ENCODE measurements around the gene GPRC5D. TPM values are rescaled to one million over a fixed set of nuclear protein-coding genes. Genes with fewer than 3 reads are reported as not detected.

GPRC5D gene
- total and polyA plus RNA-seq, 12 donors: 0.04 TPM; not detected in 11

DNA sequence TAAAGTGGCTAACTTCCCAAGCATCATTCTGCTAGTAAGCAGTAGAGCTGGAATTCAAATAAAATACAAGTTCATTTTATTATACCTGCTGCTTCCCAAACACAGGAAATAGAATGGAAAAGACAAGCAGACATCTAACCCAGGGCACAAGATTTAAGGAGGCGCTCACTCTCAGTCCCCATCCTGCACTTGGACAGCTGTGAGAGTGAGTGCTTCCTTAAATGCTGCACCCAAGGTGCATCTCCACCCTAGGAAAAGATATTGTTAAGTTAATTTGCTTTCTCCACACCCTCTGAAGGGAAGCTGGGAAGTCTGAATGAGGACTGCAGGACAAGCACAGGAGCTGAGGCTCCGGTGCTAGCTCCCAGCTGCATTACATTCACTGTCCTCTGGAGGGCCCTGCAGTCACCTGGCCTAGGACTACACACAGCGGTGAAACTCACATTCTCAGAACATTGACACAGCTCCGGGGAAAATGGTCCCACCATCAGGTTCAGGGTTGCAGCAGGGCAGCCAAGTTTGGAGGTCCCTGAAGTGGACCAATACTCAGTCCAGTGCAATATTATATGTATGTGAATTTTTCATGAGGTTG is 33.9 kb upstream of the GPRC5D start:
- Histone ChIP-seq H3K4me3 (no peak overlapping the region), H3K27me3 (no peaks in the 10 kb centered on the region), H3K36me3 (peaks cover 0 to 78% (median 30%) of the 10 kb centered on the region in 9 donors), H3K27ac (no peak overlapping the region), H3K4me1 (peaks cover 0 to 5% (median 0%) of the 10 kb centered on the region in 9 donors), H3K9me3 (no peaks in the 10 kb centered on the region)
- 83 to 91% methylated on average over 4 of the region's 4 CpGs for WGBS, 2 donors
- intact Hi-C loops (cut with DNase I): loop anchor here in 7 of 10 donors (5.0 to 10.0 kb wide), 7 partner anchors 69 to 249 kb away; partner anchors contain the start of gene APOLD1 (in 1 of the 7)
- DNase-seq (no peak), ATAC-seq (peak in 3 of 8 donors; percentile 14 to 51 (median 24))
- TF ChIP-seq, protein P1, sequence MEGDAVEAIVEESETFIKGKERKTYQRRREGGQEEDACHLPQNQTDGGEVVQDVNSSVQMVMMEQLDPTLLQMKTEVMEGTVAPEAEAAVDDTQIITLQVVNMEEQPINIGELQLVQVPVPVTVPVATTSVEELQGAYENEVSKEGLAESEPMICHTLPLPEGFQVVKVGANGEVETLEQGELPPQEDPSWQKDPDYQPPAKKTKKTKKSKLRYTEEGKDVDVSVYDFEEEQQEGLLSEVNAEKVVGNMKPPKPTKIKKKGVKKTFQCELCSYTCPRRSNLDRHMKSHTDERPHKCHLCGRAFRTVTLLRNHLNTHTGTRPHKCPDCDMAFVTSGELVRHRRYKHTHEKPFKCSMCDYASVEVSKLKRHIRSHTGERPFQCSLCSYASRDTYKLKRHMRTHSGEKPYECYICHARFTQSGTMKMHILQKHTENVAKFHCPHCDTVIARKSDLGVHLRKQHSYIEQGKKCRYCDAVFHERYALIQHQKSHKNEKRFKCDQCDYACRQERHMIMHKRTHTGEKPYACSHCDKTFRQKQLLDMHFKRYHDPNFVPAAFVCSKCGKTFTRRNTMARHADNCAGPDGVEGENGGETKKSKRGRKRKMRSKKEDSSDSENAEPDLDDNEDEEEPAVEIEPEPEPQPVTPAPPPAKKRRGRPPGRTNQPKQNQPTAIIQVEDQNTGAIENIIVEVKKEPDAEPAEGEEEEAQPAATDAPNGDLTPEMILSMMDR (IDR thresholded peaks at IDR 0.05): peak in 7 of 9 donors; percentile 30 to 54 (median 37)

DNA sequence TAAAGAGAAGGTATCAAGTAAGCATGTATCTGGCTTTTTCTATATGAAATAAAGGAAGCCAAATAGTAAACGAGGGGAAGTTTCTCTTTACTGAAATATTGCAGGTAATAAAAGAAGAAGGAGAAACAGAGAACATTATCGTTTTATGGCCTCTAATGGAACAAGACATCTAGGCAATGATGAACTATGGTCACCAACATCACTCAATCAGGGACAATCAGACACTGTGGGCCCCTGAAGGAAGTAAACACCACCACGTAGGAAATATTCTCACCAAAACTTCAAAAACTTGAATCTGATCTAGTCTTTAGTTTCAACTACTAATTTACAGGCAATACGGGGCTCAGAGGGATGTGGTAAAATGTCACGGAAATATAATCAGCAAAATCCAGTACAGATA is 32.2 kb upstream of the GPRC5D start:
- Histone ChIP-seq H3K4me3 (no peak overlapping the region), H3K9me3 (no peaks in the 10 kb centered on the region), H3K36me3 (peaks cover 0 to 90% (median 29%) of the 10 kb centered on the region in 9 donors), H3K27ac (no peak overlapping the region), H3K27me3 (no peaks in the 10 kb centered on the region), H3K4me1 (peaks cover 0 to 13% (median 3%) of the 10 kb centered on the region in 9 donors)
- intact Hi-C loops (cut with DNase I): loop anchor here in 9 of 10 donors (5.0 to 10.0 kb wide), 8 partner anchors 67 to 251 kb away; partner anchors contain the start of gene APOLD1 (in 2 of the 9)
- DNase-seq (no peak), ATAC-seq (no peak)
- 88 to 97% methylated on average over 5 of the region's 5 CpGs for WGBS, 2 donors
- TF ChIP-seq, protein P1 (IDR thresholded peaks at IDR 0.05): no peak

DNA sequence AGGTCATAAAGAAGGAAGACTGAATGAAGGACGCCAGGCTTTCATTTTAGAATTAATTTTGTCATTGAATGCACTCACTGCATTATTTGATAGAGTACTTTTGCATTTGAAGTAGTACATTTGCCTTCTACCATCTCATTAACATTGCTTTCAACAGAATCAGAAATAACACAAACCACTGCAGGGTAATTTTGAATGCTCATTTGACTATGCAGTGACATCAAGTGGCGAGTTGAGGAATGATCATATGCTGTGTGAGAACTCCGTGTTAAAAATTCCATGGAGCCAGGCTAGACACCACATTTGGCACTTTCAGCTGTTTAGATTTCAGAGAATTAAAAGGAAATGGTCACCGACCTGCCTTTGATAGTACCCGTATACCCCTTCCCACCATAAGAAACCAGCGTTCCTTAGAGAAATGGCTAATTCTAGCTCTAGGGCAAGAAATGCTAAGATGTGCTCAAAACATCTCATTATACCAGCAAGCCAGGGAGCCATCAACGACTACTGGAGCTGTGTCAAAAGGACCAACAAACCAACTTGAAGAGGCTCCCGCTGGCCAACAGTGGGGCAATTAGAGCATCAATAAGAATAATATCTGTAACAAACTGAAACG is 31.6 kb upstream of the GPRC5D start:
- no peak overlapping the region for H3K4me3 ChIP-seq
- WGBS, 2 donors: 44% methylated on average over 9 of the region's 9 CpGs
- intact Hi-C loops (cut with DNase I): loop anchor here (1.0 to 10.0 kb wide), 11 partner anchors 66 to 251 kb away; partner anchors contain the start of gene APOLD1 (in 2 of the 10)
- H3K27me3 ChIP-seq: no peaks in the 10 kb centered on the region
- H3K36me3 ChIP-seq: peaks cover 0 to 90% (median 23%) of the 10 kb centered on the region in 9 donors
- DNase-seq (peak in 1 of 2 donors; percentile 23), ATAC-seq (peak in 6 of 8 donors; percentile 57 to 73 (median 64))
- H3K27ac ChIP-seq: no peak overlapping the region
- H3K4me1 ChIP-seq: peaks cover 0 to 13% (median 3%) of the 10 kb centered on the region in 9 donors
- no peaks in the 10 kb centered on the region for H3K9me3 ChIP-seq
- TF ChIP-seq, protein P1 (IDR thresholded peaks at IDR 0.05): peak; percentile 23 to 73 (median 61)

DNA sequence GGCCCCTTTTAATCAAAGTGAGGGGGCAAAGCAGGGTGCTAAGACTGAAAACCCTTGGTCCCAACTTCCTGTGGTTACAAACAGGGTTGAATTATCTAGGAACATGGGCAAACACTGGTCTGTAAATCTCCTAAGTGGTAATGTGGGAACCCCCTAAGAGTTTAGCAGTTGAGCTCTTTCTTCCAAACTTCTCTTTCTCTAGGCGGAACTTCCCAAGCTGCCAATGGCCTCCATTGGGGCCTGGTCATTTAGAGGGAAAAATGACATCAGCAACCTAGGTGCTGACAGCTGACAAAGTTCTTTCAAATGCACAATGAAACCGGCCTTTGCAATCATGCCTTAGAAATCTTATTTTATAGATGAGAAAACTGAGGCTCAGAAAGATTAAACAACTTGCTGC is 30.4 kb upstream of the GPRC5D start:
- ATAC-seq (no peak), DNase-seq (no peak)
- Histone ChIP-seq H3K9me3 (no peaks in the 10 kb centered on the region), H3K4me3 (no peak overlapping the region), H3K4me1 (peaks cover 0 to 13% (median 3%) of the 10 kb centered on the region in 9 donors), H3K27me3 (no peaks in the 10 kb centered on the region), H3K27ac (no peak overlapping the region), H3K36me3 (peaks cover 0 to 90% (median 26%) of the 10 kb centered on the region in 9 donors)
- intact Hi-C loops (cut with DNase I): loop anchor here (2.0 to 10.0 kb wide), 10 partner anchors 65 to 252 kb away; partner anchors contain the start of gene APOLD1 (in 2 of the 10)
- TF ChIP-seq, protein P1 (IDR thresholded peaks at IDR 0.05): no peak
- 83 to 89% methylated on average over 2 of the region's 2 CpGs for WGBS, 2 donors

Data from heart right ventricle (tissue), 16 donors.